ENCODE measurements around the gene CCM2. TPM values are rescaled to one million over a fixed set of nuclear protein-coding genes. Genes with fewer than 3 reads are reported as not detected.

CCM2 gene
- total and polyA plus RNA-seq, 2 of the 8 experiments (the other 6 are each of a cell fraction or from before 2014, with no cell fraction given), result 31.6 to 41.2 TPM

- no peak overlapping the region for H2AFZ ChIP-seq (ENCODE audit: low read length)
- H3K4me1 ChIP-seq (replicated peaks in 1 of 4; ENCODE audit: control insufficient read depth in 3 of 4, insufficient read depth in 4 of 4, low read length in 3 of 4), result no peaks in the 10 kb centered on the region
- no peaks in the 10 kb centered on the region for H3K23me2 ChIP-seq (ENCODE audit: low read depth, low read length)
- no peak overlapping the region for H3K56ac ChIP-seq (replicated peaks; ENCODE audit: insufficient read length, low read depth, low read length)
- no peak overlapping the region for H3K9ac ChIP-seq (replicated peaks in 1 of 4; ENCODE audit: extremely low read depth in 1 of 4, low read depth in 3 of 4, low read length in 3 of 4)
- no peak overlapping the region for H3K27ac ChIP-seq (ENCODE audit: low read depth, low read length)
- no peak overlapping the region for H3K14ac ChIP-seq (ENCODE audit: insufficient read length)
- no peaks in the 10 kb centered on the region for H3K79me2 ChIP-seq (ENCODE audit: control insufficient read depth in 1 of 2, insufficient read depth in 2 of 2, low read length in 2 of 2)
- H4K8ac ChIP-seq (ENCODE audit: extremely low read depth, insufficient read depth, low read length), result no peak overlapping the region
- H2BK120ac ChIP-seq (replicated peaks; ENCODE audit: low read depth, low read length), result no peak overlapping the region
- H3K4ac ChIP-seq (replicated peaks; ENCODE audit: insufficient read length, low read depth, low read length), result no peak overlapping the region
- H3K23ac ChIP-seq (ENCODE audit: insufficient read length), result no peak overlapping the region
- H3K4me2 ChIP-seq (ENCODE audit: insufficient read depth in 1 of 2, low read depth in 2 of 2, low read length in 2 of 2), result no peak overlapping the region
- peaks cover 0 to 1% of the 10 kb centered on the region in 2 experiments for H4K20me1 ChIP-seq (replicated peaks in 1 of 2; ENCODE audit: control insufficient read depth in 1 of 2, insufficient read depth in 2 of 2, low read length in 2 of 2)
- H4K5ac ChIP-seq (ENCODE audit: insufficient read length, low read depth, low read length), result no peak overlapping the region
- FAIRE-seq (no peak), DNase-seq (ENCODE audit: low read depth in 1 of 2, low spot score in 2 of 2) (no peak)
- no peaks in the 10 kb centered on the region for H3K9me3 ChIP-seq (ENCODE audit: insufficient read depth in 2 of 2, low read depth in 1 of 2, low read length in 1 of 2)
- H3K27me3 ChIP-seq (replicated peaks in 1 of 4; ENCODE audit: control insufficient read depth in 3 of 4, extremely low read depth in 1 of 4, insufficient read depth in 3 of 4, low read length in 3 of 4), result no peaks in the 10 kb centered on the region
- H2BK5ac ChIP-seq (ENCODE audit: low read depth, low read length), result no peak overlapping the region; the same call in 1 of the 2 replicates
- ChIA-PET CTCF (ENCODE audit: partially characterized antibody) (interaction anchor here (0.8 to 6.2 kb wide), 5 partner anchors 11 to 159 kb away, joined by 3 to 105 read pairs (median 4); no protein-coding TSS in a partner anchor), POLR2A (ENCODE audit: partially characterized antibody) (interaction anchor here (0.8 to 17.9 kb wide), 8 partner anchors 7 to 160 kb away, joined by 3 to 327 read pairs (median 4); partner anchors contain the start of genes H2AZ2, MYO1G and TBRG4)
- H2BK20ac ChIP-seq (ENCODE audit: low read length), result no peak overlapping the region
- H2AK5ac ChIP-seq (ENCODE audit: low read depth, low read length), result no peak overlapping the region
- no peaks in the 10 kb centered on the region for H3K79me1 ChIP-seq (ENCODE audit: low read depth, low read length)
- H3K36me3 ChIP-seq (ENCODE audit: control insufficient read depth in 2 of 4, insufficient read depth in 4 of 4, low read length in 3 of 4), result no peaks in the 10 kb centered on the region; a peak in 1 of 8 replicates
- no peak overlapping the region for H4K91ac ChIP-seq (replicated peaks; ENCODE audit: insufficient read length, low read length)
- no peak overlapping the region for H3K4me3 ChIP-seq (ENCODE audit: extremely low read depth in 1 of 4, insufficient read depth in 2 of 4, low read depth in 3 of 4, low read length in 4 of 4)
- no peak overlapping the region for H3K18ac ChIP-seq (ENCODE audit: extremely low read depth, low read length)
- WGBS, 2 experiments (ENCODE audit: extremely low coverage in 1 of 2, insufficient coverage in 1 of 2, insufficient read length in 1 of 2, insufficient replicate concordance in 2 of 2, low coverage in 1 of 2, low lambda C conversion rate in 2 of 2, missing lambda C conversion rate in 1 of 2), result 87% methylated on average over 6 of the region's 6 CpGs; no CpG with 5 or more reads in 1 of the 2 experiments
- H2BK12ac ChIP-seq (ENCODE audit: low read depth, low read length), result no peak overlapping the region
- H2BK15ac ChIP-seq (ENCODE audit: low read length), result no peak overlapping the region
- TF ChIP-seq JUN (IDR thresholded peaks at IDR 0.05; ENCODE audit: low read depth, low read length) (no peak), POU5F1 (IDR thresholded peaks at IDR 0.05; ENCODE audit: low read depth, low read length) (no peak), RAD21 (IDR thresholded peaks at IDR 0.05 in 1 of 2, conservative IDR thresholded peaks at IDR 0.05 in 1 of 2; ENCODE audit: low read depth in 2 of 2, low read length in 2 of 2) (no peak), BRCA1 (IDR thresholded peaks at IDR 0.05; ENCODE audit: low read depth, low read length) (no peak), EZH2 (IDR thresholded peaks at IDR 0.05; ENCODE audit: low read depth, low read length, severe bottlenecking) (no peak), ASH2L (IDR thresholded peaks at IDR 0.05; ENCODE audit: low read length) (no peak), TAF1 (IDR thresholded peaks at IDR 0.05; ENCODE audit: low read depth, low read length) (no peak), NRF1 (IDR thresholded peaks at IDR 0.05; ENCODE audit: low read depth, low read length) (no peak), JUND (IDR thresholded peaks at IDR 0.05; ENCODE audit: low read length) (no peak), CHD1 (IDR thresholded peaks at IDR 0.05; ENCODE audit: low read depth, low read length) (no peak), ATF2 (IDR thresholded peaks at IDR 0.05; ENCODE audit: low read length) (no peak)
These were observed 23.8 kb upstream of the CCM2 start for GRCh38 chr7:44976040-44976745.

Measured in H1 (cell line).